IMR-90 (cell line): Measurements from ENCODE around the gene PDLIM5. TPM values are rescaled to one million over a fixed set of nuclear protein-coding genes. Genes with fewer than 3 reads are reported as not detected.

Experiments
- ATAC-seq: fragments of 200-7000 bp; cut with Tn5 transposase; 2 replicates; pipeline ENCODE4 v1.9.1; 2020; ENCODE audit warnings: low read depth, mild to moderate bottlenecking, moderate library complexity
- BruUV-seq: library from RNA; stranded (reverse); fragments of 400-500 nt; replicated peaks from 2 replicates; lab custom pipeline; 2021; lab: Mats Ljungman, UMichigan
- CTCF ChIA-PET: fragments of 300-600 bp; formaldehyde crosslinking; extraction: SDS; loops from one replicate; lab custom pipeline; 2021; ENCODE audit warnings: antibody characterized with exemption; lab: Yijun Ruan, JAX
- POLR2A ChIA-PET: fragments of 300-600 bp; sonication (Branson Sonifier 250); formaldehyde crosslinking; loops from one replicate; lab custom pipeline; 2022; ENCODE audit warnings: antibody characterized with exemption; ENCODE audit not compliant: unreplicated experiment; lab: Charles Lee
- DNase-seq: peaks from one replicate; pipeline ENCODE4 v3.0.0; 2013
- H2AFZ ChIP-seq: replicated peaks from 2 replicates; pipeline ENCODE3; 2013; ENCODE audit warnings: low read length, mild to moderate bottlenecking; ENCODE audit not compliant: poor library complexity
- H2AK5ac ChIP-seq: 2 replicates; pipeline ENCODE4 v1.6.1; 2013; ENCODE audit warnings: low read depth, low read length, inconsistent platforms
- H2AK9ac ChIP-seq: replicated peaks from 2 replicates; pipeline ENCODE3; 2013; ENCODE audit warnings: mild to moderate bottlenecking, low read depth, low read length, moderate library complexity; ENCODE audit not compliant: poor library complexity
- H2BK120ac ChIP-seq: 2 replicates; pipeline ENCODE4 v1.6.1; 2013; ENCODE audit warnings: low read depth, low read length, inconsistent platforms
- H2BK15ac ChIP-seq: 3 replicates; pipeline ENCODE4 v1.6.1; 2013; ENCODE audit warnings: low read depth, low read length, inconsistent platforms
- H2BK20ac ChIP-seq: 2 replicates; pipeline ENCODE4 v1.6.1; 2013; ENCODE audit warnings: low read depth, mild to moderate bottlenecking, inconsistent platforms, low read length, moderate library complexity
- H2BK5ac ChIP-seq: 2 replicates; pipeline ENCODE4 v1.6.1; 2013; ENCODE audit warnings: mild to moderate bottlenecking, low read depth, low read length, inconsistent platforms; ENCODE audit not compliant: poor library complexity, severe bottlenecking
- H3K14ac ChIP-seq: replicated peaks from 2 replicates; pipeline ENCODE4 v1.6.1; 2013; ENCODE audit warnings: low read depth, low read length, inconsistent platforms
- H3K18ac ChIP-seq: 2 replicates; pipeline ENCODE4 v1.6.1; 2013; ENCODE audit warnings: low read depth, low read length, control low read depth
- H3K23ac ChIP-seq: 2 replicates; pipeline ENCODE4 v1.6.1; 2013; ENCODE audit warnings: low read depth, low read length, inconsistent platforms
- H3K27ac ChIP-seq: 2 replicates; pipeline ENCODE4 v1.5.1; 2013; ENCODE audit warnings: mild to moderate bottlenecking, control low read depth, low read length; ENCODE audit not compliant: insufficient read depth
- H3K27me3 ChIP-seq: 2 replicates; pipeline ENCODE4 v1.6.1; 2013; ENCODE audit warnings: low read length; ENCODE audit not compliant: control insufficient read depth, insufficient read depth
- H3K36me3 ChIP-seq: 2 replicates; pipeline ENCODE4 v1.6.1; 2013; ENCODE audit warnings: low read length, mixed read lengths; ENCODE audit not compliant: control insufficient read depth, insufficient read depth
- H3K4ac ChIP-seq: 2 replicates; pipeline ENCODE4 v1.6.1; 2013; ENCODE audit warnings: low read depth, low read length, inconsistent platforms
- H3K4me1 ChIP-seq: 2 replicates; pipeline ENCODE4 v1.6.1; 2013; ENCODE audit warnings: low read length, mixed read lengths; ENCODE audit not compliant: control insufficient read depth, insufficient read depth
- H3K4me2 ChIP-seq: 2 replicates; pipeline ENCODE4 v1.6.1; 2013; ENCODE audit warnings: low read depth, mild to moderate bottlenecking, control low read depth, low read length, moderate library complexity
- H3K4me3 ChIP-seq: 2 replicates; pipeline ENCODE4 v1.5.1; 2013; ENCODE audit warnings: low read depth, mild to moderate bottlenecking, control low read depth, low read length, moderate library complexity; ENCODE audit not compliant: insufficient read depth
- H3K56ac ChIP-seq: 2 replicates; pipeline ENCODE4 v1.6.1; 2013; ENCODE audit warnings: low read length, inconsistent platforms; ENCODE audit not compliant: insufficient read depth; ENCODE audit errors: extremely low read depth
- H3K79me1 ChIP-seq, 2 experiments: 2 replicates each; pipeline ENCODE4 v1.6.1; 2013; ENCODE audit warnings: low read length in 2 of 2, inconsistent platforms in 1 of 2, low read depth in 1 of 2
- H3K9ac ChIP-seq: 2 replicates; pipeline ENCODE4 v1.6.1; 2013; ENCODE audit warnings: low read depth, low read length, control low read depth
- H3K9me1 ChIP-seq: 2 replicates; pipeline ENCODE4 v1.6.1; 2013; ENCODE audit warnings: low read length, inconsistent platforms; ENCODE audit not compliant: insufficient read depth
- H3K9me3 ChIP-seq: 2 replicates; pipeline ENCODE4 v1.6.1; 2013; ENCODE audit warnings: low read length; ENCODE audit not compliant: control insufficient read depth, insufficient read depth
- H4K20me1 ChIP-seq: 2 replicates; pipeline ENCODE4 v1.6.1; 2013; ENCODE audit warnings: low read length, inconsistent platforms; ENCODE audit not compliant: insufficient read depth
- H4K5ac ChIP-seq: 2 replicates; pipeline ENCODE4 v1.6.1; 2013; ENCODE audit warnings: mild to moderate bottlenecking, low read depth, low read length, control low read depth
- H4K8ac ChIP-seq, 2 experiments: 2 replicates each; pipeline ENCODE4 v1.6.1; 2013; ENCODE audit warnings: low read depth in 2 of 2, low read length in 2 of 2, control low read depth in 1 of 2, inconsistent platforms in 1 of 2
- H4K91ac ChIP-seq: 2 replicates; pipeline ENCODE4 v1.6.1; 2013; ENCODE audit warnings: low read depth, low read length, inconsistent platforms; ENCODE audit not compliant: insufficient read depth
- MAFK ChIP-seq: IDR thresholded peaks from 2 replicates; pipeline ENCODE4 v1.6.1; 2012; ENCODE audit warnings: low read depth, low read length, improper control_type of control experiment
- NFE2L2 ChIP-seq: fragments of 150-350 bp; IDR thresholded peaks from 2 replicates; pipeline ENCODE4 v1.6.1; 2016; ENCODE audit warnings: low read depth, mild to moderate bottlenecking, low read length
- POLR2A ChIP-seq: IDR thresholded peaks from 2 replicates; pipeline ENCODE4 v1.6.1; 2012; ENCODE audit warnings: mild to moderate bottlenecking, low read depth, low read length
- RCOR1 ChIP-seq: IDR thresholded peaks from 2 replicates; pipeline ENCODE4 v1.6.1; 2012; ENCODE audit warnings: mild to moderate bottlenecking, low read length, improper control_type of control experiment; ENCODE audit not compliant: insufficient replicate concordance
- SMC3 ChIP-seq: fragments of 150-350 bp; IDR thresholded peaks from 2 replicates; pipeline ENCODE4 v1.6.1; 2016; ENCODE audit warnings: low read depth, mild to moderate bottlenecking, antibody characterized with exemption, low read length, moderate library complexity
- WGBS, 2 experiments: methylation state at CpG; one replicate each; pipeline versions ENCODE4 v1.1.5 to v1.1.7; 2013; ENCODE audit warnings: missing lambda C conversion rate in 2 of 2; ENCODE audit not compliant: insufficient read length in 1 of 2; ENCODE audit errors: extremely low coverage in 2 of 2; 5-methylcytosine and 5-hydroxymethylcytosine counted together
- dilution Hi-C: fragments of 300-500 bp; cut with HindIII; formaldehyde crosslinking; loops from one replicate; pipeline ENCODE4 v1.14.3; 2018; ENCODE audit warnings: low sequenced_read_pairs; ENCODE audit not compliant: unreplicated experiment
- in situ Hi-C: fragments of 300-500 bp; cut with MboI; formaldehyde crosslinking; loops from 3 replicates; pipeline ENCODE4 v1.14.3; 2019; ENCODE audit warnings: low sequenced_read_pairs, inconsistent platforms, mixed read lengths
- intact Hi-C: fragments of 100-400 bp; cut with micrococcal nuclease; formaldehyde crosslinking; loops from 2 replicates; pipeline ENCODE4 v1.10.0; 2022
- polyA plus RNA-seq, 3 experiments: library from polyadenylated mRNA; depleted of rRNA; stranded (reverse); fragments of >200 nt; gene quantifications; 2 replicates each; pipeline ENCODE4 v1.2.3, GENCODE V29; 2012; ENCODE audit warnings: low replicate concordance in 1 of 3
- total RNA-seq: library from RNA; depleted of rRNA; stranded (reverse); fragments of >200 nt; gene quantifications from 2 replicates; pipeline ENCODE4 v1.2.3, GENCODE V29; 2012
- TF ChIP-seq, protein P1 (sequence below): fragments of 150-350 bp; IDR thresholded peaks from 2 replicates; pipeline ENCODE4 v1.6.1; 2017; ENCODE audit warnings: mild to moderate bottlenecking, antibody characterized with exemption, low read length, low read depth

PDLIM5 gene
- total and polyA plus RNA-seq, 2 of the 4 experiments (the other 2 are of a cell fraction) = 96.5 to 188 TPM

- no peak overlapping the region for H4K5ac ChIP-seq
- DNase-seq (no peak), ATAC-seq (no peak)
- no peak overlapping the region for H3K27ac ChIP-seq
- H4K20me1 ChIP-seq = peaks cover 3% of the 10 kb centered on the region
- no peak overlapping the region for H2AK5ac ChIP-seq
- POLR2A ChIA-PET = no interaction called here
- H3K18ac ChIP-seq = no peak overlapping the region
- H2BK120ac ChIP-seq = no peak overlapping the region
- no peak overlapping the region for H3K4me3 ChIP-seq
- no TSS peak for BruUV-seq
- no peaks in the 10 kb centered on the region for H3K9me3 ChIP-seq
- no peak overlapping the region for H2BK20ac ChIP-seq
- no peak overlapping the region for H3K56ac ChIP-seq
- H3K4me2 ChIP-seq = no peak overlapping the region
- no CpG with 5 or more reads among the region's 1 CpG for WGBS, 2 experiments
- H2BK15ac ChIP-seq = no peak overlapping the region
- peaks cover 7% of the 10 kb centered on the region for H3K4me1 ChIP-seq
- CTCF ChIA-PET = interaction anchor here (1.1 kb wide), 1 partner anchor 18 kb away, joined by 3 read pairs; no protein-coding TSS in a partner anchor
- H2BK5ac ChIP-seq = no peak overlapping the region
- H2AFZ ChIP-seq = no peak overlapping the region
- no peaks in the 10 kb centered on the region for H3K27me3 ChIP-seq
- H4K8ac ChIP-seq = peak overlapping the region in 1 of 2 experiments; percentile 20; a peak in 1 of 4 replicates
- no peak overlapping the region for H3K9ac ChIP-seq
- no peak overlapping the region for H3K14ac ChIP-seq
- H2AK9ac ChIP-seq = no peak overlapping the region
- peaks cover under 1% of the 10 kb centered on the region; the same call in 1 of the 2 replicates for H3K36me3 ChIP-seq
- in situ Hi-C loops = no loop called here
- intact Hi-C loops = no loop called here
- dilution Hi-C loops = no loop called here
- H3K4ac ChIP-seq = no peak overlapping the region
- no peak overlapping the region for H4K91ac ChIP-seq
- TF ChIP-seq SMC3 (no peak), RCOR1 (no peak), MAFK (no peak), NFE2L2 (no peak), POLR2A (no peak)
- TF ChIP-seq, protein P1, sequence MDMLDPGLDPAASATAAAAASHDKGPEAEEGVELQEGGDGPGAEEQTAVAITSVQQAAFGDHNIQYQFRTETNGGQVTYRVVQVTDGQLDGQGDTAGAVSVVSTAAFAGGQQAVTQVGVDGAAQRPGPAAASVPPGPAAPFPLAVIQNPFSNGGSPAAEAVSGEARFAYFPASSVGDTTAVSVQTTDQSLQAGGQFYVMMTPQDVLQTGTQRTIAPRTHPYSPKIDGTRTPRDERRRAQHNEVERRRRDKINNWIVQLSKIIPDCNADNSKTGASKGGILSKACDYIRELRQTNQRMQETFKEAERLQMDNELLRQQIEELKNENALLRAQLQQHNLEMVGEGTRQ = no peak
- H3K79me1 ChIP-seq = peaks cover 28 to 46% of the 10 kb centered on the region in 2 experiments
- H3K23ac ChIP-seq = no peak overlapping the region
- peaks cover 4% of the 10 kb centered on the region for H3K9me1 ChIP-seq
These were observed 118.8 kb downstream of the PDLIM5 start for GRCh38 chr4:94570558-94570957.
